H9 (cell line): ENCODE measurements around the gene NCOR2. TPM values are rescaled to one million over a fixed set of nuclear protein-coding genes. Genes with fewer than 3 reads are reported as not detected.

Experiments
- DNase-seq: peaks from one replicate; pipeline ENCODE4 v3.0.0-alpha.2; 2017
- H2AFZ ChIP-seq: one replicate; pipeline ENCODE4 v1.6.1; 2013; ENCODE audit warnings: mild to moderate bottlenecking, low read length, control low read depth, moderate library complexity
- H2AK5ac ChIP-seq: 2 replicates; pipeline ENCODE4 v1.6.1; 2013; ENCODE audit warnings: low read length, control low read depth, mixed read lengths; ENCODE audit not compliant: insufficient read length
- H2BK120ac ChIP-seq: one replicate; pipeline ENCODE4 v1.6.1; 2013; ENCODE audit warnings: low read depth, mild to moderate bottlenecking, low read length, control low read depth, inconsistent platforms; ENCODE audit not compliant: poor library complexity, severe bottlenecking
- H2BK12ac ChIP-seq: 2 replicates; pipeline ENCODE4 v1.6.1; 2013; ENCODE audit warnings: low read length, control low read depth, mixed read lengths, low read depth; ENCODE audit not compliant: insufficient read length
- H2BK15ac ChIP-seq: 2 replicates; pipeline ENCODE4 v1.6.1; 2013; ENCODE audit warnings: low read depth, low read length, control low read depth
- H2BK20ac ChIP-seq: one replicate; pipeline ENCODE4 v1.6.1; 2013; ENCODE audit warnings: low read depth, mild to moderate bottlenecking, low read length, control low read depth, inconsistent platforms; ENCODE audit not compliant: poor library complexity, severe bottlenecking
- H2BK5ac ChIP-seq: 2 replicates; pipeline ENCODE4 v1.6.1; 2013; ENCODE audit warnings: low read length, control low read depth, mixed read lengths; ENCODE audit not compliant: insufficient read length
- H3K14ac ChIP-seq: 2 replicates; pipeline ENCODE4 v1.6.1; 2013; ENCODE audit warnings: low read length, control low read depth; ENCODE audit not compliant: insufficient read depth
- H3K18ac ChIP-seq: 2 replicates; pipeline ENCODE4 v1.6.1; 2013; ENCODE audit warnings: low read depth, mild to moderate bottlenecking, mixed read lengths, low read length, control low read depth; ENCODE audit not compliant: insufficient read length
- H3K23ac ChIP-seq: 2 replicates; pipeline ENCODE4 v1.6.1; 2013; ENCODE audit warnings: low read length, control low read depth, mixed read lengths, low read depth; ENCODE audit not compliant: insufficient read length
- H3K23me2 ChIP-seq: 2 replicates; pipeline ENCODE4 v1.6.1; 2013; ENCODE audit warnings: low read depth, mild to moderate bottlenecking, mixed read lengths, low read length, control low read depth; ENCODE audit not compliant: insufficient read length, poor library complexity, severe bottlenecking
- H3K27ac ChIP-seq: 2 replicates; pipeline ENCODE4 v1.5.1; 2013; ENCODE audit warnings: low read length, control low read depth, mixed read lengths, low read depth; ENCODE audit not compliant: insufficient read length
- H3K27me3 ChIP-seq: 2 replicates; pipeline ENCODE4 v1.6.1; 2013; ENCODE audit warnings: low read length, control low read depth, inconsistent platforms; ENCODE audit not compliant: insufficient read depth
- H3K4ac ChIP-seq: 2 replicates; pipeline ENCODE4 v1.6.1; 2013; ENCODE audit warnings: low read depth, mild to moderate bottlenecking, control low read depth, inconsistent platforms, low read length, moderate library complexity
- H3K4me1 ChIP-seq: 2 replicates; pipeline ENCODE4 v1.6.1; 2013; ENCODE audit warnings: low read length, control low read depth, inconsistent platforms; ENCODE audit not compliant: insufficient read depth
- H3K4me2 ChIP-seq: 2 replicates; pipeline ENCODE4 v1.6.1; 2013; ENCODE audit warnings: low read length, control low read depth, mixed read lengths; ENCODE audit not compliant: insufficient read length, insufficient read depth
- H3K56ac ChIP-seq: 2 replicates; pipeline ENCODE4 v1.6.1; 2013; ENCODE audit warnings: low read depth, mild to moderate bottlenecking, mixed read lengths, low read length, control low read depth; ENCODE audit not compliant: insufficient read length
- H3K79me1 ChIP-seq: 2 replicates; pipeline ENCODE4 v1.6.1; 2013; ENCODE audit warnings: low read depth, mild to moderate bottlenecking, moderate library complexity, low read length, control low read depth, inconsistent platforms; ENCODE audit not compliant: insufficient read depth, poor library complexity, severe bottlenecking
- H3K79me2 ChIP-seq: 2 replicates; pipeline ENCODE4 v1.6.1; 2013; ENCODE audit warnings: low read length, control low read depth, inconsistent platforms; ENCODE audit not compliant: insufficient read depth
- H3K9ac ChIP-seq: 2 replicates; pipeline ENCODE4 v1.6.1; 2013; ENCODE audit warnings: low read length, control low read depth, mixed read lengths; ENCODE audit not compliant: insufficient read length; ENCODE audit errors: extremely low read depth
- H3K9me3 ChIP-seq: one replicate; pipeline ENCODE4 v1.6.1; 2013; ENCODE audit warnings: low read depth, low read length, inconsistent platforms; ENCODE audit not compliant: control insufficient read depth
- H3T11ph ChIP-seq: one replicate; pipeline ENCODE4 v1.6.1; 2013; ENCODE audit warnings: mild to moderate bottlenecking, low read length, control low read depth, inconsistent platforms
- H4K20me1 ChIP-seq: one replicate; pipeline ENCODE4 v1.6.1; 2013; ENCODE audit not compliant: control insufficient read depth, insufficient read length, insufficient read depth
- H4K5ac ChIP-seq: 2 replicates; pipeline ENCODE4 v1.6.1; 2013; ENCODE audit warnings: low read depth, mild to moderate bottlenecking, mixed read lengths, low read length, control low read depth; ENCODE audit not compliant: insufficient read length
- H4K8ac ChIP-seq: replicated peaks from 2 replicates; pipeline ENCODE4 v1.6.1; 2013; ENCODE audit warnings: low read length, control low read depth, mixed read lengths, low read depth; ENCODE audit not compliant: insufficient read length
- H4K91ac ChIP-seq: 2 replicates; pipeline ENCODE4 v1.6.1; 2013; ENCODE audit warnings: low read depth, mild to moderate bottlenecking, moderate library complexity, mixed read lengths, low read length, control low read depth; ENCODE audit not compliant: insufficient read length
- H3K27ac Mint-ChIP-seq, 3 experiments: 2 replicates in 2 of 3; 3 replicates in 1 of 3; pipeline ENCODE4 v1.8.0; 2020 to 2021; ENCODE audit warnings: mixed read lengths in 3 of 3, mild to moderate bottlenecking in 1 of 3, moderate library complexity in 1 of 3
- H3K27me3 Mint-ChIP-seq: 2 replicates; pipeline ENCODE4 v1.8.0; 2021; ENCODE audit warnings: low read depth, mild to moderate bottlenecking, moderate library complexity, mixed read lengths
- H3K36me3 Mint-ChIP-seq, 3 experiments: 2 replicates in 2 of 3; 3 replicates in 1 of 3; pipeline ENCODE4 v1.8.0; 2020 to 2021; ENCODE audit warnings: low read depth in 3 of 3, mixed read lengths in 3 of 3; ENCODE audit not compliant: insufficient read depth in 1 of 3
- H3K4me1 Mint-ChIP-seq, 2 experiments: 2 replicates each; pipeline ENCODE4 v1.8.0; 2020; ENCODE audit warnings: mixed read lengths in 2 of 2
- H3K4me3 Mint-ChIP-seq, 2 experiments: 2 replicates in 1 of 2; 3 replicates in 1 of 2; pipeline ENCODE4 v1.8.0; 2020 to 2021; ENCODE audit warnings: mild to moderate bottlenecking in 2 of 2, mixed read lengths in 2 of 2, moderate library complexity in 1 of 2
- H3K9me3 Mint-ChIP-seq, 2 experiments: 2 replicates in 1 of 2; 3 replicates in 1 of 2; pipeline ENCODE4 v1.8.0; 2020; ENCODE audit warnings: mild to moderate bottlenecking in 2 of 2, mixed read lengths in 2 of 2, moderate library complexity in 1 of 2
- WGBS: extraction: QIAGEN DNeasy Blood & Tissue Kit; methylation state at CpG from one replicate; pipeline ENCODE4 v1.1.7; 2013; ENCODE audit warnings: missing lambda C conversion rate, low lambda C conversion rate, mixed read lengths; ENCODE audit not compliant: insufficient read length; ENCODE audit errors: extremely low coverage; 5-methylcytosine and 5-hydroxymethylcytosine counted together
- total RNA-seq: library from RNA; stranded (reverse); gene quantifications from 2 replicates; pipeline ENCODE4 v1.2.1, GENCODE V29; 2021
- TF ChIP-seq, protein P1 (sequence below): fragments of 200-600 bp; sonication (generic); conservative IDR thresholded peaks from 3 replicates; pipeline ENCODE4 v1.8.0; 2021; ENCODE audit warnings: antibody characterized with exemption, mild to moderate bottlenecking

Gene NCOR2
- total RNA-seq, 1 experiment from 2014 or later, result 226 TPM

DNA sequence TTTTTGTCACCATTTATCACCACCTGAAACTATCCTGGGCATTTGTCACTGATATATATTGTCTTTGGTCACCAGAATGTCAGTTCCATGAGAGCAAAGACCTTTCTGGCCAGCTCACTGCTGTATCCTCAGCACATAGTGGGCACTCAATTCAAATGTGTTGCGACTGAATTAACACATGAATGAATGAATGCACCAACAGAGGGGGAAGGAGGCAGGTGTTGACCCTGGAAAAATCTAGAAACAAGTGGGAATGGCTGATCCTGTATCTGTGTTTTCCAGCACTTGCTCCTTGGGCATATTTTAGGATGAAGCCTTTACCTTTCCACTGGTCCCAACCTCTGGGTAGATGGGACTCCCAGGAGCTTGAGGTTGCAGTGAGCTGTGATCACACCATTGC, 3.4 kb upstream of the NCOR2 start:
- Histone ChIP-seq H2BK5ac (no peak overlapping the region), H2BK120ac (no peak overlapping the region), H2BK15ac (no peak overlapping the region), H3K14ac (no peak overlapping the region), H2BK20ac (no peak overlapping the region), H3K79me2 (peaks cover 3% of the 10 kb centered on the region; the same call in 1 of the 2 replicates), H4K91ac (no peak overlapping the region), H3K4me2 (no peak overlapping the region), H4K5ac (no peak overlapping the region), H2BK12ac (no peak overlapping the region), H2AFZ (no peak overlapping the region), H3K4me1 (peaks cover 7% of the 10 kb centered on the region; the same call in 1 of the 2 replicates), H3K4ac (no peak overlapping the region), H2AK5ac (no peak overlapping the region), H3K23me2 (peaks cover 14% of the 10 kb centered on the region), H4K20me1 (no peaks in the 10 kb centered on the region), H3K27ac (no peak overlapping the region), H3K23ac (no peak overlapping the region), H3K9me3 (no peaks in the 10 kb centered on the region), H3T11ph (no peak overlapping the region), H3K18ac (no peak overlapping the region), H3K79me1 (no peaks in the 10 kb centered on the region), H3K9ac (no peak overlapping the region), H4K8ac (no peak overlapping the region), H3K27me3 (no peaks in the 10 kb centered on the region), H3K56ac (no peak overlapping the region)
- no peaks in the 10 kb centered on the region for H3K9me3 Mint-ChIP-seq
- H3K36me3 Mint-ChIP-seq, result peaks cover 0 to 3% (median 0%) of the 10 kb centered on the region in 3 experiments; a peak in 2 of 7 replicates
- H3K4me3 Mint-ChIP-seq, result peak overlapping the region in 1 of 2 experiments; percentile 2; a peak in 1 of 5 replicates
- peaks cover 32 to 45% of the 10 kb centered on the region in 2 experiments for H3K4me1 Mint-ChIP-seq
- H3K27ac Mint-ChIP-seq, result peak overlapping the region in 2 of 3 experiments; percentile 9 to 88; a peak in 2 of 7 replicates
- no peak for DNase-seq
- H3K27me3 Mint-ChIP-seq, result no peaks in the 10 kb centered on the region
- no CpG with 5 or more reads among the region's 1 CpG for WGBS
- TF ChIP-seq, protein P1, sequence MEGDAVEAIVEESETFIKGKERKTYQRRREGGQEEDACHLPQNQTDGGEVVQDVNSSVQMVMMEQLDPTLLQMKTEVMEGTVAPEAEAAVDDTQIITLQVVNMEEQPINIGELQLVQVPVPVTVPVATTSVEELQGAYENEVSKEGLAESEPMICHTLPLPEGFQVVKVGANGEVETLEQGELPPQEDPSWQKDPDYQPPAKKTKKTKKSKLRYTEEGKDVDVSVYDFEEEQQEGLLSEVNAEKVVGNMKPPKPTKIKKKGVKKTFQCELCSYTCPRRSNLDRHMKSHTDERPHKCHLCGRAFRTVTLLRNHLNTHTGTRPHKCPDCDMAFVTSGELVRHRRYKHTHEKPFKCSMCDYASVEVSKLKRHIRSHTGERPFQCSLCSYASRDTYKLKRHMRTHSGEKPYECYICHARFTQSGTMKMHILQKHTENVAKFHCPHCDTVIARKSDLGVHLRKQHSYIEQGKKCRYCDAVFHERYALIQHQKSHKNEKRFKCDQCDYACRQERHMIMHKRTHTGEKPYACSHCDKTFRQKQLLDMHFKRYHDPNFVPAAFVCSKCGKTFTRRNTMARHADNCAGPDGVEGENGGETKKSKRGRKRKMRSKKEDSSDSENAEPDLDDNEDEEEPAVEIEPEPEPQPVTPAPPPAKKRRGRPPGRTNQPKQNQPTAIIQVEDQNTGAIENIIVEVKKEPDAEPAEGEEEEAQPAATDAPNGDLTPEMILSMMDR, result no peak
